Lower leg skin (tissue), 3 donors: ENCODE results near the gene LRBA.

ENCODE experiments used
- CTCF ChIP-seq, 3 donors: fragments of 450-650 bp; IDR thresholded peaks; one replicate each; pipeline ENCODE4 v1.5.1; 2016; ENCODE audit warnings: antibody characterized with exemption in 3 of 3, mild to moderate bottlenecking in 3 of 3, moderate library complexity in 2 of 3
- POLR2A ChIP-seq, 2 donors: fragments of 450-650 bp; IDR thresholded peaks; one replicate each; pipeline ENCODE4 v1.6.1; 2016 to 2017; ENCODE audit warnings: antibody characterized with exemption in 2 of 2, mild to moderate bottlenecking in 1 of 2, moderate library complexity in 1 of 2

- no peak for TF ChIP-seq POLR2A (IDR thresholded peaks at IDR 0.05)
- TF ChIP-seq CTCF (IDR thresholded peaks at IDR 0.05), result no peak
Observed at GRCh38 chr4:150852216-150852615, 162.9 kb downstream of the LRBA start.
